GM12878 (cell line): Measurements from ENCODE around the gene SRPRB. TPM values are rescaled to one million over a fixed set of nuclear protein-coding genes. Genes with fewer than 3 reads are reported as not detected.

Experiments used
- ATAC-seq: fragments of 200-7000 bp; cut with Tn5 transposase; 3 replicates; pipeline ENCODE4 v1.9.1; 2020; ENCODE audit warnings: mild to moderate bottlenecking, moderate library complexity
- BruUV-seq: library from RNA; stranded (reverse); fragments of 400-500 nt; replicated peaks from 2 replicates; lab custom pipeline; 2021; lab: Mats Ljungman, UMichigan
- CTCF ChIA-PET: fragments of 300-600 bp; sonication (Branson Sonifier 250); formaldehyde crosslinking; extraction: SDS; loops from one replicate; lab custom pipeline; 2021; ENCODE audit warnings: inconsistent platforms; lab: Yijun Ruan, JAX
- POLR2A ChIA-PET: fragments of 350-600 bp; formaldehyde crosslinking; extraction: SDS; loops from one replicate; lab custom pipeline; 2021; ENCODE audit warnings: inconsistent platforms; lab: Charles Lee
- RAD21 ChIA-PET: fragments of 300-600 bp; sonication (Branson Sonifier 250); formaldehyde crosslinking; loops from one replicate; lab custom pipeline; 2023; ENCODE audit warnings: antibody characterized with exemption; ENCODE audit not compliant: unreplicated experiment; lab: Charles Lee
- SMC1A ChIA-PET: fragments of 300-600 bp; sonication (Branson Sonifier 250); formaldehyde crosslinking; loops from one replicate; lab custom pipeline; 2023; ENCODE audit not compliant: unreplicated experiment, uncharacterized antibody; lab: Charles Lee
- DNase-seq: peaks from one replicate; pipeline ENCODE4 v3.0.0-alpha.2; 2011; ENCODE audit warnings: low read depth, low spot score
- FAIRE-seq: peaks from 3 replicates; lab custom pipeline; 2011; peaks lifted over from hg19 to GRCh38; lab: Jason Lieb, UNC
- H2AFZ ChIP-seq: 2 replicates; pipeline ENCODE4 v1.6.0; 2011; ENCODE audit warnings: low read depth, low read length, control low read depth; ENCODE audit not compliant: control insufficient read depth
- H3K27ac ChIP-seq: 2 replicates; pipeline ENCODE4 v1.5.1; 2011; ENCODE audit warnings: control low read depth; ENCODE audit not compliant: control insufficient read depth, insufficient read depth
- H3K27me3 ChIP-seq, 2 experiments: replicated peaks in 1 of 2; 2 replicates each; pipeline versions ENCODE4 v1.6.0 to v1.6.1; 2011; ENCODE audit warnings: low read length in 1 of 2; ENCODE audit not compliant: control insufficient read depth in 2 of 2, insufficient read depth in 2 of 2
- H3K36me3 ChIP-seq, 2 experiments: 2 replicates each; pipeline ENCODE4 v1.5.1; 2011; ENCODE audit warnings: low read length in 1 of 2; ENCODE audit not compliant: control insufficient read depth in 2 of 2, insufficient read depth in 2 of 2
- H3K4me1 ChIP-seq: 2 replicates; pipeline ENCODE4 v1.6.1; 2011; ENCODE audit warnings: mild to moderate bottlenecking, low read length, moderate library complexity, mixed read lengths; ENCODE audit not compliant: control insufficient read depth, insufficient read depth
- H3K4me2 ChIP-seq: 2 replicates; pipeline ENCODE4 v1.6.0; 2011; ENCODE audit warnings: control low read depth; ENCODE audit not compliant: control insufficient read depth, insufficient read depth
- H3K4me3 ChIP-seq: fragments of 200-600 bp; sonication (generic); 2 replicates; pipeline ENCODE4 v1.5.1; 2016
- H3K79me2 ChIP-seq: 2 replicates; pipeline ENCODE4 v1.6.0; 2011; ENCODE audit warnings: low read length; ENCODE audit not compliant: control insufficient read depth, insufficient read depth
- H3K9ac ChIP-seq: 2 replicates; pipeline ENCODE4 v1.8.0; 2011; ENCODE audit warnings: low read length, control low read depth, mixed read lengths; ENCODE audit not compliant: control insufficient read depth, insufficient read depth
- H3K9me3 ChIP-seq: replicated peaks from 3 replicates; pipeline ENCODE4 v1.5.1; 2011; ENCODE audit warnings: mild to moderate bottlenecking, low read length; ENCODE audit not compliant: control insufficient read depth, insufficient read depth
- H4K20me1 ChIP-seq: 2 replicates; pipeline ENCODE4 v1.6.0; 2011; ENCODE audit not compliant: control insufficient read depth, insufficient read depth
- LARP7 ChIP-seq: fragments of 450-650 bp; IDR thresholded peaks from 2 replicates; pipeline ENCODE4 v1.6.1; 2017; ENCODE audit warnings: mild to moderate bottlenecking
- PAX8 ChIP-seq: fragments of 450-650 bp; IDR thresholded peaks from 2 replicates; pipeline ENCODE4 v1.6.1; 2017; ENCODE audit warnings: mild to moderate bottlenecking, moderate library complexity
- PML ChIP-seq: IDR thresholded peaks from 2 replicates; pipeline ENCODE4 v1.6.1; 2012; ENCODE audit warnings: low read length, inconsistent platforms
- POLR2A ChIP-seq: IDR thresholded peaks from 2 replicates; pipeline ENCODE4 v1.6.1; 2011; ENCODE audit warnings: low read depth, mild to moderate bottlenecking, low read length
- SREBF1 ChIP-seq: IDR thresholded peaks from 2 replicates; pipeline ENCODE4 v1.6.1; 2012; ENCODE audit warnings: mild to moderate bottlenecking, low read length
- STAT3 ChIP-seq: IDR thresholded peaks from 2 replicates; pipeline ENCODE4 v1.6.1; 2011; ENCODE audit warnings: low read depth, low read length, improper control_type of control experiment
- WGBS: methylation state at CpG from one replicate; pipeline ENCODE4 v1.1.6; 2016; ENCODE audit warnings: low lambda C conversion rate; ENCODE audit not compliant: insufficient replicate concordance, insufficient coverage; ENCODE audit errors: missing lambda C conversion rate; 5-methylcytosine and 5-hydroxymethylcytosine counted together
- in situ Hi-C: fragments of 300-500 bp; cut with MboI; formaldehyde crosslinking; loops from 9 replicates; pipeline ENCODE4 v1.14.3; 2018; ENCODE audit warnings: mixed read lengths
- intact Hi-C: fragments of 100-400 bp; cut with micrococcal nuclease; formaldehyde crosslinking; loops from one replicate; pipeline ENCODE4 v1.14.2; 2022; ENCODE audit not compliant: unreplicated experiment
- polyA plus RNA-seq, 11 experiments: library from polyadenylated mRNA; depleted of rRNA in 4 of 11; unstranded in 6 of 11; stranded (reverse) in 5 of 11; fragments of >200 nt; fragmentation: Nextera tagmentation in 4 of 11; fragmentation: Illumina TruSeq in 1 of 11; extraction: Ambion mirVana in 4 of 11; extraction: Trizol in 1 of 11; gene quantifications; 1 replicate in 1 of 11; 2 replicates in 10 of 11; pipeline versions ENCODE4 v1.2.1 to v1.2.3, GENCODE V29; 2011 to 2016; ENCODE audit warnings: inconsistent platforms in 2 of 11, missing spikeins in 2 of 11, low read depth in 1 of 11
- total RNA-seq, 4 experiments: library from RNA; depleted of rRNA in 3 of 4; stranded (reverse); fragments of >200 nt in 3 of 4; fragmentation: Illumina TruSeq in 1 of 4; extraction: Trizol in 1 of 4; gene quantifications; 2 replicates each; pipeline versions ENCODE4 v1.2.1 to v1.2.3, GENCODE V29; 2013 to 2021
- TF ChIP-seq, protein P1 (sequence below), 3 experiments: IDR thresholded peaks in 2 of 3; conservative IDR thresholded peaks in 1 of 3; 2 replicates each; pipeline ENCODE4 v1.5.1; 2011; ENCODE audit warnings: low read depth in 3 of 3, low read length in 3 of 3, mild to moderate bottlenecking in 3 of 3, control low read depth in 2 of 3, moderate library complexity in 2 of 3, inconsistent platforms in 1 of 3, mixed read lengths in 1 of 3; ENCODE audit not compliant: control insufficient read depth in 2 of 3, insufficient read depth in 1 of 3; ENCODE audit errors: extremely low read depth in 1 of 3

SRPRB gene
- total and polyA plus RNA-seq, 10 of the 15 experiments (the other 5 are each of a cell fraction or from before 2014, with no cell fraction given): 30.6 to 107 (median 46.6) TPM

- intact Hi-C loops (no loop called here), in situ Hi-C loops (loop anchor here (5.0 to 10.0 kb wide), 2 partner anchors 100 to 393 kb away; no protein-coding TSS in a partner anchor)
- CTCF ChIA-PET: interaction anchor here (1.0 kb wide), 1 partner anchor 450 kb away, joined by 3 read pairs; no protein-coding TSS in a partner anchor
- Histone ChIP-seq H3K27ac (no peak overlapping the region), H3K4me1 (no peaks in the 10 kb centered on the region), H2AFZ (no peak overlapping the region), H3K4me3 (no peak overlapping the region), H3K4me2 (no peak overlapping the region), H4K20me1 (no peaks in the 10 kb centered on the region; the same call in 1 of the 2 replicates), H3K27me3 (no peaks in the 10 kb centered on the region), H3K36me3 (peaks cover 17 to 26% of the 10 kb centered on the region in 2 experiments), H3K9me3 (no peaks in the 10 kb centered on the region), H3K79me2 (no peaks in the 10 kb centered on the region), H3K9ac (no peak overlapping the region)
- no peak for FAIRE-seq
- TF ChIP-seq STAT3 (no peak), SREBF1 (no peak), LARP7 (no peak), PML (no peak), PAX8 (no peak), POLR2A (peak; percentile 53)
- TF ChIP-seq, protein P1, sequence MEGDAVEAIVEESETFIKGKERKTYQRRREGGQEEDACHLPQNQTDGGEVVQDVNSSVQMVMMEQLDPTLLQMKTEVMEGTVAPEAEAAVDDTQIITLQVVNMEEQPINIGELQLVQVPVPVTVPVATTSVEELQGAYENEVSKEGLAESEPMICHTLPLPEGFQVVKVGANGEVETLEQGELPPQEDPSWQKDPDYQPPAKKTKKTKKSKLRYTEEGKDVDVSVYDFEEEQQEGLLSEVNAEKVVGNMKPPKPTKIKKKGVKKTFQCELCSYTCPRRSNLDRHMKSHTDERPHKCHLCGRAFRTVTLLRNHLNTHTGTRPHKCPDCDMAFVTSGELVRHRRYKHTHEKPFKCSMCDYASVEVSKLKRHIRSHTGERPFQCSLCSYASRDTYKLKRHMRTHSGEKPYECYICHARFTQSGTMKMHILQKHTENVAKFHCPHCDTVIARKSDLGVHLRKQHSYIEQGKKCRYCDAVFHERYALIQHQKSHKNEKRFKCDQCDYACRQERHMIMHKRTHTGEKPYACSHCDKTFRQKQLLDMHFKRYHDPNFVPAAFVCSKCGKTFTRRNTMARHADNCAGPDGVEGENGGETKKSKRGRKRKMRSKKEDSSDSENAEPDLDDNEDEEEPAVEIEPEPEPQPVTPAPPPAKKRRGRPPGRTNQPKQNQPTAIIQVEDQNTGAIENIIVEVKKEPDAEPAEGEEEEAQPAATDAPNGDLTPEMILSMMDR (IDR thresholded peaks at IDR 0.05 in 2 of 3, conservative IDR thresholded peaks at IDR 0.05 in 1 of 3; ENCODE audit: control insufficient read depth in 2 of 3, extremely low read depth in 1 of 3, insufficient read depth in 1 of 3, low read depth in 3 of 3, low read length in 3 of 3): 0 out of 6 replicates have a peak, but pooled peaks of 2 of the 3 experiments have one; percentile 9 to 17
- BruUV-seq: no TSS peak
- 99% methylated on average over 8 of the region's 8 CpGs for WGBS
- RAD21 ChIA-PET: no interaction called here
- ATAC-seq: peak; percentile 26; the same call in 1 of the 3 replicates
- POLR2A ChIA-PET: no interaction called here
- SMC1A ChIA-PET: interaction anchor here (1.4 kb wide), 1 partner anchor 103 kb away, joined by 3 read pairs; no protein-coding TSS in a partner anchor
- DNase-seq: no peak
Measured at GRCh38 chr3:133821767-133822638, 16.4 kb downstream of the SRPRB start.
